HepG2 (cell line): Measurements from ENCODE around the gene SPACA4. TPM values are rescaled to one million over a fixed set of nuclear protein-coding genes. Genes with fewer than 3 reads are reported as not detected.

ENCODE experiments used
- GABPB1 ChIP-seq: IDR thresholded peaks from 2 replicates; pipeline ENCODE4 v1.6.1; 2016; ENCODE audit warnings: mild to moderate bottlenecking, missing genetic modification reagents, moderate library complexity, missing compliant biosample characterization
- KLF12 ChIP-seq: sonication (generic); formaldehyde crosslinking; IDR thresholded peaks from 2 replicates; pipeline ENCODE4 v1.4.0; 2020; ENCODE audit warnings: missing genetic modification reagents, borderline replicate concordance
- KMT2B ChIP-seq: IDR thresholded peaks from 2 replicates; pipeline ENCODE4 v1.6.1; 2016; ENCODE audit warnings: missing genetic modification reagents, missing compliant biosample characterization
- LBX2 ChIP-seq: sonication (generic); formaldehyde crosslinking; IDR thresholded peaks from 2 replicates; pipeline ENCODE4 v1.5.0; 2020; ENCODE audit warnings: missing genetic modification reagents, mild to moderate bottlenecking, borderline replicate concordance
- MLX ChIP-seq: IDR thresholded peaks from 2 replicates; pipeline ENCODE4 v1.6.1; 2016
- PHF8 ChIP-seq: sonication (generic); formaldehyde crosslinking; IDR thresholded peaks from 2 replicates; pipeline ENCODE4 v1.5.0; 2020; ENCODE audit warnings: missing genetic modification reagents
- SAFB2 ChIP-seq: sonication (generic); formaldehyde crosslinking; IDR thresholded peaks from 2 replicates; pipeline ENCODE4 v1.5.1; 2020; ENCODE audit warnings: missing genetic modification reagents, low read depth, mild to moderate bottlenecking, borderline replicate concordance
- TARDBP ChIP-seq: sonication (generic); formaldehyde crosslinking; IDR thresholded peaks from 2 replicates; pipeline ENCODE4 v1.8.0; 2022; ENCODE audit warnings: mild to moderate bottlenecking, missing genetic modification reagents
- TERF1 ChIP-seq: sonication (generic); formaldehyde crosslinking; IDR thresholded peaks from 2 replicates; pipeline ENCODE4 v1.8.0; 2022; ENCODE audit warnings: mild to moderate bottlenecking, missing genetic modification reagents, moderate library complexity
- ZNF318 ChIP-seq: sonication (generic); formaldehyde crosslinking; IDR thresholded peaks from 2 replicates; pipeline ENCODE4 v1.4.0; 2020; ENCODE audit warnings: mild to moderate bottlenecking, missing genetic modification reagents
- ZNF350 ChIP-seq: sonication (generic); formaldehyde crosslinking; IDR thresholded peaks from 2 replicates; pipeline ENCODE4 v1.4.0; 2020; ENCODE audit warnings: mild to moderate bottlenecking, low read depth, missing genetic modification reagents, borderline replicate concordance
- ZNF414 ChIP-seq: sonication (generic); formaldehyde crosslinking; IDR thresholded peaks from 2 replicates; pipeline ENCODE4 v1.5.0; 2020; ENCODE audit warnings: missing genetic modification reagents
- ZSCAN31 ChIP-seq: sonication (generic); formaldehyde crosslinking; IDR thresholded peaks from 2 replicates; pipeline ENCODE4 v1.5.0; 2020; ENCODE audit warnings: low read depth, mild to moderate bottlenecking, missing genetic modification reagents
- polyA plus RNA-seq, 8 experiments: library from polyadenylated mRNA; depleted of rRNA in 3 of 8; stranded (reverse) in 7 of 8; unstranded in 1 of 8; fragments of >200 nt; fragmentation: Illumina TruSeq in 4 of 8; extraction: Trizol in 4 of 8; gene quantifications; 2 replicates each; pipeline versions ENCODE4 v1.2.1 to v1.2.3, GENCODE V29; 2011 to 2016; ENCODE audit warnings: low read depth in 4 of 8, missing spikeins in 1 of 8, mixed read lengths in 1 of 8; ENCODE audit not compliant: insufficient read depth in 1 of 8
- total RNA-seq, 5 experiments: library from RNA; depleted of rRNA; stranded (reverse); fragments of >200 nt; fragmentation: Illumina TruSeq; extraction: Trizol; gene quantifications; 2 replicates each; pipeline ENCODE4 v1.2.3, GENCODE V29; 2016; ENCODE audit warnings: low read depth in 1 of 5

Gene SPACA4
- total and polyA plus RNA-seq, 2 of the 13 experiments (the other 11 are each of a cell fraction or from before 2014, with no cell fraction given), result not detected

- TF ChIP-seq KLF12 (CRISPR knock-in tag), result no peak
- TF ChIP-seq PHF8 (CRISPR knock-in tag), result no peak
- TF ChIP-seq MLX, result no peak
- TF ChIP-seq TERF1, result no peak
- no peak for TF ChIP-seq KMT2B (CRISPR knock-in tag)
- no peak for TF ChIP-seq SAFB2
- no peak for TF ChIP-seq GABPB1 (CRISPR knock-in tag)
- no peak for TF ChIP-seq LBX2 (CRISPR knock-in tag)
- 0 out of 2 replicates have a peak, but pooled peaks have one; percentile 27 for TF ChIP-seq TARDBP (CRISPR knock-in tag)
- TF ChIP-seq ZNF318 (CRISPR knock-in tag), result no peak
- no peak for TF ChIP-seq ZNF350 (CRISPR knock-in tag)
- 0 out of 2 replicates have a peak, but pooled peaks have one; percentile 26 for TF ChIP-seq ZSCAN31 (CRISPR knock-in tag)
- no peak for TF ChIP-seq ZNF414
Observed at GRCh38 chr19:48627201-48627864, 20.8 kb downstream of the SPACA4 start (continued).
